Natural killer cell (primary cell): ENCODE measurements around the gene FHIT. TPM values are rescaled to one million over a fixed set of nuclear protein-coding genes. Genes with fewer than 3 reads are reported as not detected.

Experiments used
- ATAC-seq, 3 donors: fragments of 150-1000 bp in 2 of 3; fragments of 200-7000 bp in 1 of 3; cut with Tn5 transposase; 1 replicate in 1 of 3; 2 replicates in 2 of 3; pipeline ENCODE4 v1.10.0; 2021; ENCODE audit warnings: mild to moderate bottlenecking in 2 of 3, moderate library complexity in 2 of 3
- DNase-seq, 2 donors: peaks; one replicate each; pipeline versions ENCODE4 v3.0.0 to v3.0.0-alpha.2; 2013 to 2021; ENCODE audit warnings: mixed read lengths in 1 of 2
- H3K27ac ChIP-seq: one replicate; pipeline ENCODE4 v1.5.1; 2013; ENCODE audit warnings: mild to moderate bottlenecking, low read length
- H3K27me3 ChIP-seq: one replicate; pipeline ENCODE4 v1.6.1; 2013; ENCODE audit warnings: low read length; ENCODE audit not compliant: control insufficient read depth, insufficient read depth
- H3K36me3 ChIP-seq: one replicate; pipeline ENCODE4 v1.6.1; 2013; ENCODE audit warnings: low read length; ENCODE audit not compliant: control insufficient read depth, insufficient read depth
- H3K4me1 ChIP-seq: one replicate; pipeline ENCODE4 v1.6.1; 2013; ENCODE audit warnings: low read length; ENCODE audit not compliant: control insufficient read depth, insufficient read depth
- H3K4me3 ChIP-seq: one replicate; pipeline ENCODE4 v1.5.1; 2013; ENCODE audit warnings: low read length
- H3K9me3 ChIP-seq: one replicate; pipeline ENCODE4 v1.6.1; 2013; ENCODE audit warnings: low read length; ENCODE audit not compliant: control insufficient read depth, insufficient read depth
- H3K27ac Mint-ChIP-seq, 2 donors: one replicate each; pipeline ENCODE4 v1.8.0; 2022; ENCODE audit warnings: mild to moderate bottlenecking in 2 of 2, mixed read lengths in 2 of 2, moderate library complexity in 1 of 2
- H3K27me3 Mint-ChIP-seq, 2 donors: one replicate each; pipeline ENCODE4 v1.8.0; 2022; ENCODE audit warnings: low read depth in 2 of 2, mixed read lengths in 2 of 2
- H3K36me3 Mint-ChIP-seq: one replicate; pipeline ENCODE4 v1.8.0; 2022; ENCODE audit warnings: mixed read lengths
- H3K4me1 Mint-ChIP-seq, 2 donors: one replicate each; pipeline ENCODE4 v1.8.0; 2022; ENCODE audit warnings: mixed read lengths in 2 of 2
- H3K4me3 Mint-ChIP-seq: one replicate; pipeline ENCODE4 v1.8.0; 2022; ENCODE audit warnings: mild to moderate bottlenecking, moderate library complexity, mixed read lengths
- H3K9me3 Mint-ChIP-seq, 2 donors: one replicate each; pipeline ENCODE4 v1.8.0; 2022; ENCODE audit warnings: mixed read lengths in 2 of 2
- CTCF ChIP-seq: fragments of 200-600 bp; IDR thresholded peaks from one replicate; pipeline ENCODE4 v1.8.0; 2022; ENCODE audit warnings: antibody characterized with exemption
- WGBS: methylation state at CpG from one replicate; pipeline ENCODE4 v1.1.7; 2013; ENCODE audit warnings: missing lambda C conversion rate; ENCODE audit not compliant: insufficient coverage; 5-methylcytosine and 5-hydroxymethylcytosine counted together
- intact Hi-C: fragments of 100-400 bp; cut with micrococcal nuclease; formaldehyde crosslinking; loops from one replicate; pipeline ENCODE4 v1.14.2; 2022
- total RNA-seq, 4 donors: library from RNA; stranded (reverse); fragments of 120-200 nt in 1 of 4; gene quantifications; one replicate each; pipeline versions ENCODE4 v1.2.3 to v1.2.4, GENCODE V29; 2013 to 2022

Gene FHIT
- total RNA-seq, 3 donors from 2014 or later (not counting 1 experiment from before 2014, with no cell fraction given), result 2.7 to 6.1 (median 3.3) TPM

- Histone ChIP-seq H3K27me3 (no peaks in the 10 kb centered on the region), H3K27ac (no peak overlapping the region), H3K4me1 (peaks cover 3% of the 10 kb centered on the region), H3K4me3 (no peak overlapping the region), H3K36me3 (no peaks in the 10 kb centered on the region), H3K9me3 (no peaks in the 10 kb centered on the region)
- Mint-ChIP-seq H3K27ac (no peak overlapping the region), H3K9me3 (no peaks in the 10 kb centered on the region), H3K27me3 (peaks cover 0 to 2% of the 10 kb centered on the region in 2 donors), H3K36me3 (no peaks in the 10 kb centered on the region), H3K4me3 (no peak overlapping the region), H3K4me1 (peaks cover 0 to 7% of the 10 kb centered on the region in 2 donors)
- TF ChIP-seq CTCF, result no peak
- ATAC-seq, result no peak
- intact Hi-C loops, result no loop called here
- no peak for DNase-seq
- 92% methylated on average over 1 of the region's 2 CpGs for WGBS
Observed at GRCh38 chr3:59810606-59811005, 1440.6 kb downstream of the FHIT start.

- no peak overlapping the region for H3K4me3 Mint-ChIP-seq
- no peaks in the 10 kb centered on the region for H3K27me3 ChIP-seq
- DNase-seq (peak in 1 of 2 donors; percentile 33), ATAC-seq (peak in 1 of 3 donors; percentile 26)
- H3K9me3 Mint-ChIP-seq, result no peaks in the 10 kb centered on the region
- intact Hi-C loops, result loop anchor here (1.0 to 5.0 kb wide), 2 partner anchors 235 to 598 kb away; no protein-coding TSS in a partner anchor
- TF ChIP-seq CTCF, result peak; percentile 24
- H3K4me1 Mint-ChIP-seq, result peaks cover 0 to 7% of the 10 kb centered on the region in 2 donors
- WGBS, result 73% methylated on average over 7 of the region's 8 CpGs
- no peak overlapping the region for H3K27ac Mint-ChIP-seq
- H3K27me3 Mint-ChIP-seq, result peaks cover 0 to 2% of the 10 kb centered on the region in 2 donors
- H3K36me3 ChIP-seq, result no peaks in the 10 kb centered on the region
- peaks cover 3% of the 10 kb centered on the region for H3K4me1 ChIP-seq
- H3K9me3 ChIP-seq, result no peaks in the 10 kb centered on the region
- no peak overlapping the region for H3K4me3 ChIP-seq
- H3K36me3 Mint-ChIP-seq, result no peaks in the 10 kb centered on the region
- no peak overlapping the region for H3K27ac ChIP-seq
Observed at GRCh38 chr3:59809710-59810444, 1441.4 kb downstream of the FHIT start.

- H3K9me3 ChIP-seq, result no peaks in the 10 kb centered on the region
- peaks cover 0 to 7% of the 10 kb centered on the region in 2 donors for H3K4me1 Mint-ChIP-seq
- intact Hi-C loops, result loop anchor here (1.0 to 5.0 kb wide), 2 partner anchors 234 to 597 kb away; no protein-coding TSS in a partner anchor
- no peak for DNase-seq
- no peaks in the 10 kb centered on the region for H3K9me3 Mint-ChIP-seq
- H3K4me1 ChIP-seq, result peaks cover 3% of the 10 kb centered on the region
- 65% methylated on average over 4 of the region's 4 CpGs for WGBS
- no peaks in the 10 kb centered on the region for H3K27me3 ChIP-seq
- H3K36me3 Mint-ChIP-seq, result no peaks in the 10 kb centered on the region
- H3K4me3 Mint-ChIP-seq, result no peak overlapping the region
- no peak overlapping the region for H3K27ac Mint-ChIP-seq
- H3K27ac ChIP-seq, result no peak overlapping the region
- no peak for ATAC-seq
- H3K27me3 Mint-ChIP-seq, result peaks cover 0 to 2% of the 10 kb centered on the region in 2 donors
- no peak for TF ChIP-seq CTCF
- no peak overlapping the region for H3K4me3 ChIP-seq
- H3K36me3 ChIP-seq, result no peaks in the 10 kb centered on the region
Observed at GRCh38 chr3:59809016-59809415, 1442.2 kb downstream of the FHIT start.
